Ascending aorta (tissue), 2 donors: ENCODE measurements around the gene ATP8A2. TPM values are rescaled to one million over a fixed set of nuclear protein-coding genes. Genes with fewer than 3 reads are reported as not detected.
"Not testable (repeated sequence)": the region's sequence is repeated elsewhere in the genome, so short reads cannot be mapped to it uniquely, and the experiment has no call there.

ENCODE experiments used
- DNase-seq, 2 donors: peaks; one replicate each; pipeline ENCODE4 v3.0.0-alpha.2; 2019; ENCODE audit warnings: low spot score in 2 of 2
- H3K27ac ChIP-seq, 2 donors: fragments of 200-600 bp; sonication (generic); one replicate each; pipeline ENCODE4 v1.5.1; 2016 to 2017; ENCODE audit warnings: mild to moderate bottlenecking in 1 of 2
- H3K27me3 ChIP-seq: fragments of 200-600 bp; sonication (generic); one replicate; pipeline ENCODE4 v1.5.1; 2017
- H3K36me3 ChIP-seq, 2 donors: fragments of 200-600 bp; sonication (generic); one replicate each; pipeline ENCODE4 v1.5.1; 2016
- H3K4me1 ChIP-seq, 2 donors: fragments of 200-600 bp; sonication (generic); one replicate each; pipeline ENCODE4 v1.5.1; 2016 to 2017; ENCODE audit warnings: mild to moderate bottlenecking in 1 of 2
- H3K4me3 ChIP-seq, 2 donors: fragments of 200-600 bp; sonication (generic); one replicate each; pipeline ENCODE4 v1.5.1; 2016 to 2017; ENCODE audit warnings: mild to moderate bottlenecking in 1 of 2
- H3K9me3 ChIP-seq, 2 donors: fragments of 200-600 bp; sonication (generic); one replicate each; pipeline ENCODE4 v1.5.1; 2016
- CTCF ChIP-seq, 3 experiments: fragments of 200-600 bp in 2 of 3; fragments of 450-650 bp in 1 of 3; sonication (generic) in 2 of 3; IDR thresholded peaks; one replicate each; pipeline ENCODE4 v1.5.1; 2016 to 2019; ENCODE audit warnings: antibody characterized with exemption in 3 of 3, mild to moderate bottlenecking in 1 of 3, moderate library complexity in 1 of 3
- intact Hi-C: fragments of 100-400 bp; cut with DNase I; formaldehyde crosslinking; loops from one replicate; pipeline ENCODE4 v1.15.1; 2023
- total RNA-seq: library from RNA; depleted of rRNA; stranded (reverse); fragments of >200 nt; gene quantifications from one replicate; pipeline ENCODE4 v1.1.0, GENCODE V29; 2016

ATP8A2 gene
- total RNA-seq, 1 donor from 2014 or later = under 0.01 TPM

- Histone ChIP-seq H3K27me3 (no peaks in the 10 kb centered on the region), H3K4me3 (no peak overlapping the region), H3K4me1 (no peaks in the 10 kb centered on the region), H3K36me3 (no peaks in the 10 kb centered on the region), H3K27ac (no peak overlapping the region), H3K9me3 (no peaks in the 10 kb centered on the region)
- intact Hi-C loops = loop anchor here (2.0 kb wide), 1 partner anchor 488 kb away; no protein-coding TSS in a partner anchor
- peak; percentile 12 to 60 (median 40) for TF ChIP-seq CTCF (IDR thresholded peaks at IDR 0.05)
- no peak for DNase-seq
These were observed 691.2 kb downstream of the ATP8A2 start for GRCh38 chr13:26062853-26063444.

GRCh38 chr13:26066492-26066891, 694.7 kb downstream of the ATP8A2 start:
- intact Hi-C loops, H3K27me3 ChIP-seq, H3K36me3 ChIP-seq, H3K4me3 ChIP-seq, DNase-seq, H3K27ac ChIP-seq, H3K4me1 ChIP-seq, H3K9me3 ChIP-seq: not testable (repeated sequence)

- intact Hi-C loops = no loop called here
- Histone ChIP-seq H3K36me3 (no peaks in the 10 kb centered on the region), H3K27ac (no peak overlapping the region), H3K4me1 (no peaks in the 10 kb centered on the region), H3K4me3 (no peak overlapping the region), H3K9me3 (no peaks in the 10 kb centered on the region), H3K27me3 (no peaks in the 10 kb centered on the region)
- DNase-seq = no peak
- no peak for TF ChIP-seq CTCF (IDR thresholded peaks at IDR 0.05)
These were observed 695.8 kb downstream of the ATP8A2 start for GRCh38 chr13:26067601-26068000.

- H3K4me1 ChIP-seq, H3K4me3 ChIP-seq, H3K27me3 ChIP-seq, DNase-seq, intact Hi-C loops, H3K9me3 ChIP-seq, H3K36me3 ChIP-seq, H3K27ac ChIP-seq: not testable (repeated sequence)
These were observed 696.6 kb downstream of the ATP8A2 start for GRCh38 chr13:26068372-26068771.

GRCh38 chr13:26069642-26070041, 697.9 kb downstream of the ATP8A2 start:
- H3K4me1 ChIP-seq, DNase-seq, intact Hi-C loops, H3K4me3 ChIP-seq, H3K36me3 ChIP-seq, H3K27me3 ChIP-seq, H3K9me3 ChIP-seq, H3K27ac ChIP-seq: not testable (repeated sequence)

GRCh38 chr13:26071691-26072090, 699.9 kb downstream of the ATP8A2 start:
- TF ChIP-seq CTCF (IDR thresholded peaks at IDR 0.05) = no peak
- H3K27me3 ChIP-seq = no peaks in the 10 kb centered on the region
- no peak overlapping the region for H3K4me3 ChIP-seq
- no peak overlapping the region for H3K27ac ChIP-seq
- no peak for DNase-seq
- intact Hi-C loops = no loop called here
- no peaks in the 10 kb centered on the region for H3K36me3 ChIP-seq
- no peaks in the 10 kb centered on the region for H3K4me1 ChIP-seq
- no peaks in the 10 kb centered on the region for H3K9me3 ChIP-seq

- intact Hi-C loops = not testable (repeated sequence)
These were observed 700.6 kb downstream of the ATP8A2 start for GRCh38 chr13:26072335-26072734.

More at GRCh38 chr13:26072335-26072734, 700.6 kb downstream of the ATP8A2 start:
- not testable (repeated sequence) for H3K4me1 ChIP-seq, H3K4me3 ChIP-seq, H3K9me3 ChIP-seq, H3K36me3 ChIP-seq, DNase-seq, H3K27ac ChIP-seq, H3K27me3 ChIP-seq
- peak in 1 of 3 experiments; percentile 6 for TF ChIP-seq CTCF (IDR thresholded peaks at IDR 0.05)
